Activated naive CD8-positive, alpha-beta T cell (primary cell): Measurements from ENCODE around the gene IL17RD.
A peak's percentile ranks its signal among the peaks of the same experiment; 100 is the strongest.

Experiments
- H3K27ac Mint-ChIP-seq: one replicate; pipeline ENCODE4 v1.8.0; 2021; ENCODE audit warnings: mixed read lengths
- H3K27me3 Mint-ChIP-seq: one replicate; pipeline ENCODE4 v1.8.0; 2021; ENCODE audit warnings: mixed read lengths
- H3K36me3 Mint-ChIP-seq: one replicate; pipeline ENCODE4 v1.8.0; 2021; ENCODE audit warnings: mixed read lengths
- H3K4me1 Mint-ChIP-seq: one replicate; pipeline ENCODE4 v1.8.0; 2021; ENCODE audit warnings: low read depth, mixed read lengths
- H3K4me3 Mint-ChIP-seq: one replicate; pipeline ENCODE4 v1.8.0; 2021; ENCODE audit warnings: mild to moderate bottlenecking, mixed read lengths
- H3K9me3 Mint-ChIP-seq: one replicate; pipeline ENCODE4 v1.8.0; 2021; ENCODE audit warnings: low read depth, mixed read lengths

IL17RD gene

DNA sequence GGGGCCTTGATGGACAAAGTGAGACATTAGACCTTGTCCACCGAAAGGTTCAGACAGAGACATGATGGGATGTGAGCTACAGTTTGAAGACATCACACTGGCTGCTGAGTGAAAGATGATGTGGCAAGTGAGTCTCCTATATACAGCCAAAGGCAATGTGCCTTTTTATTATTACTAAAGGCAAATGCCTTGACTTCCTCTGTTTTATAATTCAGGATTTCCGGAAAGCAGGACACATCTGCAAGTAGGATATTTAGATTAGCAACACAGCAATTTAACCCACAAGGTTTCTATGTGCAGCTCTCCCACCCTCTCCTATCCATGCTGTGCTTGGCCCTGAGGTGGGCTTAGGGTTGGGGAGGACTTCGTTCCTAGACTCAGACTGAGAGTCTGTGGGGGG, 84.0 kb downstream of the IL17RD start:
- Mint-ChIP-seq H3K27ac (peak overlapping the region; percentile 12), H3K4me3 (no peak overlapping the region), H3K27me3 (peaks cover 31% of the 10 kb centered on the region), H3K4me1 (peaks cover 7% of the 10 kb centered on the region), H3K9me3 (no peaks in the 10 kb centered on the region), H3K36me3 (no peaks in the 10 kb centered on the region)

DNA sequence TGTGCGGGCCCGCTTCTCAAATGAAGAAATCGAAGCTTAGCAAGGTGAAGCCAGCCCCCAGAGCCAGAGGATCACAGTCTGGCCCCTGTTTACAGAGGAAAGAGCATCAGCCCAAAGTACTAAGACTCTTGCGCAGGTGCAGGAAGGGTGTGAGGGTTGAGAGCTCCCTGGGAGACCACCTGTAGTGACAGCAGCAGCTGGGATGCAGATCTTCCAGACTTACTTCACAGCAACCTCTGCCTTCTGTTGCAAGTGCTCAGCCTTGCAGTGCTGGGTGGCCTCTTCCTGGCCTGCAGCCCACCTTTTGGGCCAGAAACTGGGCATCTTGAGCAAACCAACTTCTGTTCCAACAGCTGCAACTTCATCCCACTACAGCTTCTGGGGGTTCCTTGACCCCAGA, 85.0 kb downstream of the IL17RD start:
- H3K36me3 Mint-ChIP-seq, result no peaks in the 10 kb centered on the region

DNA sequence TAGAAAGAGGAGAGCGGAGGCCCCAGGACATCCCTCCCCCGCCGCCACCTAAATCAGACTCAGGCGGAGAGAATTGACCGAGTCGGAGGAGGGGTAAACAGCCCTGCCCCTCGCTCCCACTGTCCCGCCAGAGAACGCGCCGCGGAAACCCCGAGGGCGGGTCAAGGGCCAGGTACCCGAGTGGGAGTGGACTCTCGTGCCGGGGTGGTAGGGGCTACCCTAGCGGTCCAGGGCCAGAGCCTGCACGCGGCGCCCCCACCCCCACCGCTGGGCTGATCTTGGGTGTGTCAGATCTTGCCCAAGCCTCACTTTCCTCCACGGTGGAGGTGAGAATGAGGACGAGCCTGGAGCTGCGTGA, 85.7 kb downstream of the IL17RD start:
- Mint-ChIP-seq H3K9me3 (no peaks in the 10 kb centered on the region), H3K4me1 (peaks cover 7% of the 10 kb centered on the region), H3K27me3 (peaks cover 40% of the 10 kb centered on the region), H3K36me3 (no peaks in the 10 kb centered on the region), H3K27ac (no peak overlapping the region), H3K4me3 (peak overlapping the region; percentile 80)

More for the DNA sequence above, 85.0 kb downstream of the IL17RD start:
- H3K4me1 Mint-ChIP-seq, result peaks cover 7% of the 10 kb centered on the region
- peaks cover 33% of the 10 kb centered on the region for H3K27me3 Mint-ChIP-seq
- H3K4me3 Mint-ChIP-seq, result peak overlapping the region; percentile 80
- no peak overlapping the region for H3K27ac Mint-ChIP-seq
- no peaks in the 10 kb centered on the region for H3K9me3 Mint-ChIP-seq

DNA sequence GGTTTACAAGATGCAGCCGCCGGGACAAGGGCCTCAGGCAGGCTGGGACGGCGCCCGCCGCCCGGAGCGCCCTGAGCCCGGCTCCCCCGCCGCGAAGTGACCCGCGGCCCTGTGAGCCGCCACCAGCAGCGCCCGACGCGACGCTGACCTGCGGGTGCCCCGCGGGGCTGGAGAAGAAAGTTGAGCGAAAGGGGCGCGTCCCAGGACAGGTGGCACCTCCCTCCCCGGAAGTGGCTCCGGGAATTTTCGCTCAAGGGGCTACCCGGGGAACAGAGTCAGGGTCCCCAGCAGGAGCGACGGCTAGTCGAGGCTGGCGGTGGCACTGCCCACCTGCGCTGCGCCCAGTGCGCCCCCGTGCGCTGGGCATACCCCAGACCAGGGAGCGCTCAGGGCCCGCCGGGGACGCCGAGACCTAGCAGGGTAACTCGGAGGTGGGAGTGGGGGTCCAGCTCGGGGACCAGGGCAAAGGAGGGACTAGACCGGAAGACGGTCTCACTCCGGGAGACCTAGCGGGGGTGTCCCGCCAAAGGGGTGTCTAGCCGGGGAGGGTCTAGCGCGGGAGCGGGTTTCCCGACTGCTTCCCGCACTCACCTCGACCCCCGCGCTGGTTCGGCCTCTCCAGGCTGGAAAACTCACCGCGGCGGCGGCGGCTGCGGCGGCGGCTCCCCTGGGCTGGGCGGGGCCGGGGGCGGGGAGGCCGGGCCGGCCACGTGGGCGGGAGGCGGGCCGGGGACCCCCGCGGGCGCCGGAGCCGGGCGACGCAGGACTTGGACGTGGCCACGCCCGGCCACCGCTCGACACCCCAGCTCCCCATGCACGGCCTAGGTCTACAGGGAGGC, 86.3 kb downstream of the IL17RD start:
- H3K4me1 Mint-ChIP-seq, result peaks cover 7% of the 10 kb centered on the region
- H3K27me3 Mint-ChIP-seq, result peaks cover 43% of the 10 kb centered on the region
- no peaks in the 10 kb centered on the region for H3K9me3 Mint-ChIP-seq
- H3K36me3 Mint-ChIP-seq, result no peaks in the 10 kb centered on the region
- no peak overlapping the region for H3K27ac Mint-ChIP-seq
- H3K4me3 Mint-ChIP-seq, result peak overlapping the region; percentile 74

DNA sequence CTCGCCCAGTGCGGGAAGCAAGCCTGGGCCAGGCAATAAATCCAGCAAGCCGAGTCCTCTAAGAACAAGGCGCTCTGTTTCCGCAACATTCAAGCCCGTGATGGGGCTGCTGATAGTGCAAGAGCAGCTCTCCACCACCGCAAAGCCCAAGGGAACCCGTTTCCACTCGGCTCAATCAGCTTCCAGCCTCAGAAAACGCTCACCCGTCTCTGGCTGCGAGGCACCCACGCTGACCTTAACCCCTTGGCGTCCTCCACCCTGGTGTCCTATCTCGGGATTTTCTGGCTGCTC, 86.9 kb downstream of the IL17RD start:
- Mint-ChIP-seq H3K9me3 (no peaks in the 10 kb centered on the region), H3K27ac (no peak overlapping the region), H3K4me1 (peaks cover 7% of the 10 kb centered on the region), H3K27me3 (peaks cover 43% of the 10 kb centered on the region), H3K36me3 (no peaks in the 10 kb centered on the region), H3K4me3 (peak overlapping the region; percentile 74)

DNA sequence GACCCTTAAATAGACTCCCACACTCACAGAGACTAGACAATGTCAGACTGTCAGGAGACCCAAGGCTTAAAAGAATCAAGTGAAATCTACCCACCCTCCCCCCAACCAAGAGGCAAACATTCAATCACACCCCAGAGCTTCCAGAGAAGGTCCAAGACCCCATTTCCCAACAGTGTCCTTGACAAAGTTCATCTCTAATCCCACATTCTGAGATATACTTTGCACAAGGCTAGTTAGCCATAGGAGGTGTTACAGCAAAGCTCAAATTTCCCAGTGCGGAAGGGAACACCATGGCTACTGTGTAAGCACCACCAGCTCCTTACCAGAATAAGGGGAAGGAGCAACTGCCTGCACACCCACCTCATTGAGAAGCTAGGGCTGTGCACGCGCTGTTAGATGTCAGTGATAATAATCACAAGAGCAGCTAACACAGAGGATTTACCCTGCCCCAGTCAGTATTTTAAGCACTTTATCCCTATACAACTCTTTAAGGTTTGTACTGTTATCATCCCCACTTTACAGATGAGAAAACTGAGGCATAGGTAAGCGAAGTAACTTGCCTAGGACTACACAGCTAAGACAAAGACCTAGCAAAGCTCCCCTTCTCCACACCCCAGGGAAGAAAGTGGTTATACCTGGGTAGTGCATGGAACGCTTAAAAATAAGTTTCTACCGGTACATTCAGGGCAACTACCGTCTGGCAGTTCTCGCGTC, 87.4 kb downstream of the IL17RD start:
- peaks cover 43% of the 10 kb centered on the region for H3K27me3 Mint-ChIP-seq
- H3K27ac Mint-ChIP-seq, result no peak overlapping the region
- H3K4me1 Mint-ChIP-seq, result peaks cover 7% of the 10 kb centered on the region
- no peaks in the 10 kb centered on the region for H3K36me3 Mint-ChIP-seq
- H3K9me3 Mint-ChIP-seq, result no peaks in the 10 kb centered on the region
- peak overlapping the region; percentile 74 for H3K4me3 Mint-ChIP-seq

DNA sequence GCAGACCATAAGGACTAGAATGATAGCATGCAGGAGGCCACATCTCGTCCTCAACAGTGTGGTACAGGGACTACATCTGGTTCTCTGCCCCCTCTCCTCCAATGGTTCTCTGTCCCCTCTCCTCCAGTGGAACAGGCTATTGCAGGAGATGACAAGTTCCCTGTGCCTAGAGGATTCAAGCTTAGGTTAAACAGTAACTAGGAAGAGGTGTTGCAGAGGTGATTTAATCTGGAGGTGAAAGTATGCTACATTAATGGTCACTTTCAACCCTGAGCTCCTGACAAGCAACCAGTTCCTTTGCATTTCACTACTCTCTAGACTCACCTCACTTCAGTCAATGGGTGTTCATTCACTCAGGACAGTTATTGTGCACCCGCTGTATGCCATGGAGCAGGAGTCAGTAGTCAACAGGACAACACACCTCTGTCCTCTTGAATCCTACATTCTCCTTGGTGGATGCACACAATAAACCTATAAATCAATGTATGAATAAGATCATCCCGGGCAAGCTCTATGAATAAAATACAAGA, 88.7 kb downstream of the IL17RD start:
- Mint-ChIP-seq H3K27me3 (peaks cover 47% of the 10 kb centered on the region), H3K27ac (no peak overlapping the region), H3K9me3 (no peaks in the 10 kb centered on the region), H3K4me3 (no peak overlapping the region), H3K36me3 (no peaks in the 10 kb centered on the region), H3K4me1 (peaks cover 7% of the 10 kb centered on the region)

DNA sequence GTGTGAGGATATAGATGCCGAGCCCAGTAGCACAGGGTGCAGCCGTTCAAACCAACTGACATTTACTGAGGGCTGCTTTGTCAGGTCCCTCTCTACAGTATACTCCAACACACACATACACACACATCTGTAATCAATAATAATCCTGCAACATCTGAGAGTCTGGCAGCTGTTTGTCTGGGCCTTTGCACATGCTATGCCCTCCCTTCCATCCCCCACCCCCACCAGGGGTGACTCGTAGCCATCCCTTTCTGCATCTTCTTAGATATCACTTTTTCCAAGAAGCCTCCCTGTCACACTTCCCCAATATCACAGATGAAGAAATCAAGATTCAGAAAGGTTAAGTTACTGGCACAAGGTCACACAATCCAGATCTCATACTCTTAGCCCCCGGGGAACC, 91.0 kb downstream of the IL17RD start:
- Mint-ChIP-seq H3K27me3 (peaks cover 37% of the 10 kb centered on the region), H3K27ac (no peak overlapping the region)

DNA sequence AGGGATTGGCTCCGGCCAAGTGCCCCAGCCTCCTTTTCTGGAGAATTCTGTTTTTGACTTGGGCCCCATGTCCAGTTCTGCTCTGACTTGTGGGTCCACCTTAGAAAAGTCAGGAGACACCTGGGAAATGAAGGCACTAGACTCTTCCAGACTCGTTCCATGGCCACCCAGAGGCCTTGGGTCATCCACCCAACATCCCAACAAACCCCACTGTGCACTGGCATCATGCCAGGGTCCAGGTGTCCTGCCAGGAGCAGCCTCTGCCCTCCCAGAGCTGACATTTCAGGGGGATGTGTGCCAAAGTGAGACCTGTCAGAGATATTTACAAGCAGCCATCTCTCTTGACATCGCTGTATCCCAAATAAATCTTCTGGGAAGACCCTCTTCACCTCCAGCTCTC, 91.5 kb downstream of the IL17RD start:
- peaks cover 4% of the 10 kb centered on the region for H3K9me3 Mint-ChIP-seq
- H3K27ac Mint-ChIP-seq, result no peak overlapping the region
- peaks cover 38% of the 10 kb centered on the region for H3K27me3 Mint-ChIP-seq
- peaks cover 5% of the 10 kb centered on the region for H3K4me1 Mint-ChIP-seq
- no peaks in the 10 kb centered on the region for H3K36me3 Mint-ChIP-seq
- H3K4me3 Mint-ChIP-seq, result no peak overlapping the region

More for the DNA sequence above, 91.0 kb downstream of the IL17RD start:
- Mint-ChIP-seq H3K4me1 (peaks cover 5% of the 10 kb centered on the region), H3K9me3 (peaks cover 4% of the 10 kb centered on the region), H3K4me3 (no peak overlapping the region), H3K36me3 (no peaks in the 10 kb centered on the region)

DNA sequence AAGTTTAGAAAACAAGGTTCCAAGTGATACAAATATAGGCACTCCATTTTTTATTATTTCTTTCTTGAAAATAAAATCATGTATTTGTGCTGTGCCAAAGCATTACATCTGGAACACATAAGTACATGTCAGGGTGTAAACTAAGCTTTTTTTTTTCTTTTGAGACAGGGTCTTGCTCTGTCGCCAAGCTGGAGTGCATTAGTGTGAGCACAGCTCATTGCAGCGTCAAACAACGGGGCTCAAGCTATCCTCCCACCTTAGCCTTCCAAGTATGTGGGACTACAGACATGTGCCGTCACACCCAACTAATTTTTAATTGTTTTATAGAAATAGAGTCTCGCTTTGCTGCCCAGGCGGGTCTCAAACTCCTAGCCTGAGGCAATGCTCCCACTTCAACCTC, 95.7 kb downstream of the IL17RD start:
- peaks cover 3% of the 10 kb centered on the region for H3K4me1 Mint-ChIP-seq
- H3K27ac Mint-ChIP-seq, result no peak overlapping the region
- H3K4me3 Mint-ChIP-seq, result no peak overlapping the region
- H3K36me3 Mint-ChIP-seq, result no peaks in the 10 kb centered on the region
- peaks cover 4% of the 10 kb centered on the region for H3K9me3 Mint-ChIP-seq
- peaks cover 9% of the 10 kb centered on the region for H3K27me3 Mint-ChIP-seq

DNA sequence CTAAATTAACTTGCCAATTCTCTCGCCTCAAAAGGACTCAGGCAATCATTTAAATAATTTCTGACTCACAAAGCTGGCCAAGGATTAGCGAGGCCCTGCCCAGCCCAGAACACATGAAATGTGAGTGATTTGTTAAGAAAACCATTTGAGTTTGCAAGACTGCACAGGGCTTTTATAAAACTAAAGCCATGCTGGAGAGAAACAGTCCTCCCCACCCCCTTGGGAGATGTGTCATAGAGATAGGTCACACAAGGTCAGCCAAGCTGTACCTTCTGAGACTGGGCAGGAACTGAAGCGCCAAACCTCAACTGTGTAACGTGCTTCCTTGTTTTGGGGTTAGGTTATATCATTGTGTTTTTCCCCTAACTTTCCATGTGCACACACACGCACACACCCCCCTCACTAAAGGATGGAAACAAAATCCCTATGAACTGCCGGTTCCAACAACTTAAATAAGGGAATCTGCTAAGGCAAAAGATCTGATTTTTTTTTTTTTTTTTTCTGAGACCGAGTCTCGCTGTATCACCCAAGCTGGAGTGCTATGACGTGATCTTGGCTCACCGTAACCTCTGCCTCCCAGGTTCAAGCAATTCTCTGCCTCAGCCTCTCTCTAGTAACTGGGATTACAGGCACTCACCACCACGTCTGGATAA, 96.6 kb downstream of the IL17RD start:
- H3K27ac Mint-ChIP-seq, result no peak overlapping the region
- peaks cover 4% of the 10 kb centered on the region for H3K9me3 Mint-ChIP-seq
- no peaks in the 10 kb centered on the region for H3K36me3 Mint-ChIP-seq
- peaks cover 5% of the 10 kb centered on the region for H3K27me3 Mint-ChIP-seq
- peaks cover 3% of the 10 kb centered on the region for H3K4me1 Mint-ChIP-seq
- H3K4me3 Mint-ChIP-seq, result no peak overlapping the region

DNA sequence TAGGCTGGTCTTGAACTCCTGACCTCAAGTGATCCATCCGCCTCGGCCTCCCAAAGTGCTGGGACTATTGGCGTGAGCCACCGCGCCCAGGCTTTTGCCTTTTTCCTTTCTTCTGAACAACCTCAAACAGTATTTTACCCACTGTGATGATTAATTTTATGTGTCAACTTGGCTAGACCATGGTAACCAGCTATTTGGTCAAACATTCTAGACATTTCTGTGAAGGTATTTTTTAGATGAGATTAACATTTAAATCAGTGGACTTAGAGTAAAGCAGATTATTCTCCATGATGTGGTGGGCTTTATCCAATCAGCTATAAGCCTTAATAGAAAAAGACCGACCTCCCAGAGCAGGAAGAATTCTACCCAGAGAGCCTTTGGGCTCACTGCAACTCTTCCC, 98.7 kb downstream of the IL17RD start:
- Mint-ChIP-seq H3K27me3 (peaks cover 2% of the 10 kb centered on the region), H3K36me3 (no peaks in the 10 kb centered on the region), H3K9me3 (peaks cover 4% of the 10 kb centered on the region), H3K27ac (no peak overlapping the region), H3K4me1 (peaks cover 3% of the 10 kb centered on the region), H3K4me3 (no peak overlapping the region)

DNA sequence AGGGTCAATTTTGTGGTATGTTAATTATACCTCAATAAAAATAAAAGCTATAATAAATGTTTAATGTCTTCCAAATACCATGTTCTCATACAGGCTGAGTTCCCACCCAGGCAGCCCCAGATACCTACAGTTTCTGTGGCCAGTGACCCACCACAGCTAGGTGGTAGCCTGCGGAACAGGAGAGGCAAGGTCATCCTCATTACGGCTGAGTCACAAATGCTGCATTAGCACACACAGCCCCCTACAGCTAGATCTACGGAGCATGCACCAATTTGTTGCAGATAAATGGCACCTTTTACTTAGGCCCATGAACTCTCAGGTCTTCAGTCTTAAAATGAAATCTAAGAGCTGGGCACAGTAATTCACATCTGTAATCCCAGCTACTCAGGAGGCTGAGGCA, 99.6 kb downstream of the IL17RD start:
- H3K9me3 Mint-ChIP-seq, result no peaks in the 10 kb centered on the region
- no peak overlapping the region for H3K4me3 Mint-ChIP-seq
- no peaks in the 10 kb centered on the region for H3K36me3 Mint-ChIP-seq
- no peak overlapping the region for H3K27ac Mint-ChIP-seq
- H3K4me1 Mint-ChIP-seq, result peaks cover 3% of the 10 kb centered on the region
- H3K27me3 Mint-ChIP-seq, result peaks cover 2% of the 10 kb centered on the region

DNA sequence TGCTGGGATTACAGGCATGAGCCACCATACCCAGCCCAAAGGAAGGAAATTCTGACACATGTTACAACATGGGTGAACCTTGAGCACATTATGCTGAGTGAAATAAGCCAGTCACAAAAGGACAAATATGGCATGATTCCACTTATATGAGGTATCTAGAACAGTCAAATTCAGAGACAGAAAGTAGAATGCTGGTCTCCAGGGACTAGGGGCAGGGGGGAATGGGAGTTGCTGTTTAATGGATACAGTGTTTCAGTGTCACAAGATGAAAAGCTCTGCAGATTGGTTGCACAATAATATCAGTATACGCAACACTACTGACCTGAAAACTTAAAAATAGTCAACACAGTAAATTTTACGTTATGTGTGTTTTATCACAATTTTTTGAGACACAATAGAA, 100.6 kb downstream of the IL17RD start:
- H3K27ac Mint-ChIP-seq, result no peak overlapping the region
- peaks cover 3% of the 10 kb centered on the region for H3K4me1 Mint-ChIP-seq
- H3K36me3 Mint-ChIP-seq, result no peaks in the 10 kb centered on the region
- H3K27me3 Mint-ChIP-seq, result peaks cover 2% of the 10 kb centered on the region
- no peak overlapping the region for H3K4me3 Mint-ChIP-seq
- no peaks in the 10 kb centered on the region for H3K9me3 Mint-ChIP-seq

DNA sequence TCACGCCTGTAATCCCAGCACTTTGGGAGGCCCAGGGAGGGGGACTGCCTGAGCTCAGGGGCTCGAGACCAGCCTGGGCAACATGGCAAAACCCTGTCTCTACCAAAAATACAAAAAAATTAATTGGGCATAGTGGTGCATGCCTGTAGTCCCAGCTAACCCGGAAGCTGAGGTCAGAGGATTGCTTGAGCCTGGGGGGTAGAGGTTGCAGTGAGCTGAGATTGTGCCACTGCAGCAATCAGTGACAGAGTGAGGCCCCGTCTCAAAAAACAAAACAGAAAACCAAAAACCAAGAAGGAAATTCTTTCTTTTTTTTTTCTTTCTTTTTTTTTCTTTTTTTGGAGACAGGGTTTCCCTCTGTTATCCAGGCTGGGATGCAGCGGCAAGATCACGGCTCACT, 101.2 kb downstream of the IL17RD start:
- H3K4me3 Mint-ChIP-seq, result no peak overlapping the region
- H3K4me1 Mint-ChIP-seq, result peaks cover 3% of the 10 kb centered on the region
- no peak overlapping the region for H3K27ac Mint-ChIP-seq
- peaks cover 2% of the 10 kb centered on the region for H3K27me3 Mint-ChIP-seq
- H3K9me3 Mint-ChIP-seq, result no peaks in the 10 kb centered on the region
- H3K36me3 Mint-ChIP-seq, result no peaks in the 10 kb centered on the region
